CD4-positive, alpha-beta T cell treated with Interleukin-4 for 4 hours (primary cell): ENCODE results near the gene CHPF2.
A peak's percentile ranks its signal among the peaks of the same experiment; 100 is the strongest.

Experiments
- DNase-seq: peaks from one replicate; pipeline ENCODE4 v3.0.0-alpha.2; 2020

Gene CHPF2

GRCh38 chr7:151232091-151232916, at the start of gene CHPF2:
Gene CHPF2 (plus strand): TSS chr7:151232483. CDS start chr7:151234012, 1,529 bp downstream.
- DNase-seq = peak; percentile 87

- no peak for DNase-seq
Measured at GRCh38 chr7:151185762-151186639, 46.3 kb upstream of the CHPF2 start.

GRCh38 chr7:151186640-151187408, 45.5 kb upstream of the CHPF2 start, which contains the start of gene ASB10:
Gene ASB10 (minus strand): TSS chr7:151187250. CDS start chr7:151187130, 120 bp downstream.
- DNase-seq = no peak

- no peak for DNase-seq
Measured at GRCh38 chr7:151187409-151188251, 44.7 kb upstream of the CHPF2 start.

- DNase-seq = no peak
Measured at GRCh38 chr7:151188252-151188542, 44.1 kb upstream of the CHPF2 start.

- DNase-seq = no peak
Measured at GRCh38 chr7:151189038-151189437, 43.2 kb upstream of the CHPF2 start.

- no peak for DNase-seq
Measured at GRCh38 chr7:151191544-151191943, 40.7 kb upstream of the CHPF2 start.

- DNase-seq = no peak
Measured at GRCh38 chr7:151192002-151192539, 40.2 kb upstream of the CHPF2 start.

GRCh38 chr7:151193203-151193978, 38.9 kb upstream of the CHPF2 start:
- no peak for DNase-seq

- no peak for DNase-seq
Measured at GRCh38 chr7:151194188-151194587, 38.1 kb upstream of the CHPF2 start.

GRCh38 chr7:151195616-151196450, 36.5 kb upstream of the CHPF2 start:
- no peak for DNase-seq

GRCh38 chr7:151197932-151198331, 34.4 kb upstream of the CHPF2 start:
- no peak for DNase-seq

- DNase-seq = no peak
Measured at GRCh38 chr7:151198945-151199848, 33.1 kb upstream of the CHPF2 start.

GRCh38 chr7:151201344-151201743, 30.9 kb upstream of the CHPF2 start:
- no peak for DNase-seq

- no peak for DNase-seq
Measured at GRCh38 chr7:151201751-151202150, 30.5 kb upstream of the CHPF2 start.

- no peak for DNase-seq
Measured at GRCh38 chr7:151202836-151203235, 29.4 kb upstream of the CHPF2 start.

GRCh38 chr7:151204383-151205032, 27.8 kb upstream of the CHPF2 start:
- no peak for DNase-seq

GRCh38 chr7:151205730-151206129, 26.6 kb upstream of the CHPF2 start:
- no peak for DNase-seq
